T47D (cell line): ENCODE measurements around the gene RINT1.
"Not testable (repeated sequence)": the region's sequence is repeated elsewhere in the genome, so short reads cannot be mapped to it uniquely, and the experiment has no call there.

ENCODE experiments used
- DNase-seq, 2 experiments: peaks; one replicate each; pipeline versions ENCODE4 v3.0.0 to v3.0.0-alpha.2; 2011 to 2012; ENCODE audit warnings: low read depth in 1 of 2, low spot score in 1 of 2
- JUND ChIP-seq: IDR thresholded peaks from 2 replicates; pipeline ENCODE4 v1.6.1; 2012; ENCODE audit warnings: low read depth
- in situ Hi-C: cut with HindIII; loops from 2 replicates; pipeline ENCODE4 v1.10.0; 2016; ENCODE audit warnings: low sequenced_read_pairs, low pct_unique_long_range_greater_than_20kb

The RINT1 gene

GRCh38 chr7:105531792-105532671 lies at the start of gene RINT1:
TSS of gene RINT1 (plus strand) at chr7:105532201. CDS start at chr7:105532316, 115 bp downstream.
- DNase-seq: peak; percentile 28 to 89
- no peak for TF ChIP-seq JUND
- in situ Hi-C loops: no loop called here

- in situ Hi-C loops: no loop called here
- no peak for TF ChIP-seq JUND
- peak; percentile 16 to 40 for DNase-seq
These were observed 44.1 kb upstream of the RINT1 start for GRCh38 chr7:105487579-105488571.

- no peak for TF ChIP-seq JUND
- in situ Hi-C loops: no loop called here
- no peak for DNase-seq
These were observed 42.6 kb upstream of the RINT1 start for GRCh38 chr7:105489409-105489808.

- in situ Hi-C loops: no loop called here
- TF ChIP-seq JUND: no peak
These were observed 38.6 kb upstream of the RINT1 start for GRCh38 chr7:105493196-105493922.

GRCh38 chr7:105493923-105494315 lies 38.1 kb upstream of the RINT1 start:
- in situ Hi-C loops: no loop called here
- no peak for TF ChIP-seq JUND
- no peak for DNase-seq

More at GRCh38 chr7:105493196-105493922, 38.6 kb upstream of the RINT1 start:
- no peak for DNase-seq

GRCh38 chr7:105496521-105496920 lies 35.5 kb upstream of the RINT1 start:
- no peak for TF ChIP-seq JUND
- no peak for DNase-seq
- in situ Hi-C loops: no loop called here

- DNase-seq: no peak
- in situ Hi-C loops: no loop called here
- no peak for TF ChIP-seq JUND
These were observed 35.0 kb upstream of the RINT1 start for GRCh38 chr7:105497016-105497415.

GRCh38 chr7:105502173-105502572 lies 29.8 kb upstream of the RINT1 start:
- TF ChIP-seq JUND: no peak
- no peak for DNase-seq
- in situ Hi-C loops: no loop called here

- DNase-seq: no peak
- TF ChIP-seq JUND: no peak
- in situ Hi-C loops: no loop called here
These were observed 19.6 kb upstream of the RINT1 start for GRCh38 chr7:105512415-105512814.

GRCh38 chr7:105512926-105513526 lies 19.0 kb upstream of the RINT1 start:
- in situ Hi-C loops: no loop called here
- DNase-seq: no peak
- TF ChIP-seq JUND: no peak

- in situ Hi-C loops, DNase-seq: not testable (repeated sequence)
These were observed 16.4 kb upstream of the RINT1 start for GRCh38 chr7:105515610-105516009.

GRCh38 chr7:105519353-105519752 lies 12.6 kb upstream of the RINT1 start:
- in situ Hi-C loops: no loop called here
- TF ChIP-seq JUND: no peak

GRCh38 chr7:105520620-105521019 lies 11.4 kb upstream of the RINT1 start:
- in situ Hi-C loops, DNase-seq: not testable (repeated sequence)

More at GRCh38 chr7:105519353-105519752, 12.6 kb upstream of the RINT1 start:
- DNase-seq: no peak
